ENCODE results near the gene BTNL8.

- TF ChIP-seq CTCF (IDR thresholded peaks at IDR 0.05; ENCODE audit: insufficient read depth, low read length, poor library complexity, severe bottlenecking) (no peak), EZH2phosphoT487 (conservative IDR thresholded peaks at IDR 0.05; ENCODE audit: low read length) (no peak)
Measured at GRCh38 chr5:180950291-180950949, 51.5 kb downstream of the BTNL8 start.
